ENCODE results near the gene PKNOX2.

DNA sequence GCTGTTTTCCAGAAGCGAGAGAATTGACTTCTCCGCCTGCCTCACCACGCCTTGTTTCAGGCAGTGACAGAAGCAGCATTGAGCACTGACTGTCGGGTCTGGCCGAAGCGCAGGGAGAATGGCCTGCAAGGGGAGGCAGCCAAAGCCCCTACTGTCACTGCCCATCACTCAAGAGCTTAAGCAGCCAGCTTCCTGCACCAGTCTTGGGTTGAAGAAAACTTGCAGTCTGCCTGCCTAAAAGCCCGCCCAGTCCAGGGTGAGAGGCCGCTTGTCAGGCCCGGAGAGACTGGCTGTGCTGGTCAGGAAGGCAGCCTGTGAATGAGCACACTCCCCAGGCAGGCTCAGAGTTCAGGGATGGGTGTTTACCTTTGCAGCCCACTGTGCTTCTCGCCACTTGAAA lies 108.3 kb downstream of the PKNOX2 start:
- TF ChIP-seq, protein P1, sequence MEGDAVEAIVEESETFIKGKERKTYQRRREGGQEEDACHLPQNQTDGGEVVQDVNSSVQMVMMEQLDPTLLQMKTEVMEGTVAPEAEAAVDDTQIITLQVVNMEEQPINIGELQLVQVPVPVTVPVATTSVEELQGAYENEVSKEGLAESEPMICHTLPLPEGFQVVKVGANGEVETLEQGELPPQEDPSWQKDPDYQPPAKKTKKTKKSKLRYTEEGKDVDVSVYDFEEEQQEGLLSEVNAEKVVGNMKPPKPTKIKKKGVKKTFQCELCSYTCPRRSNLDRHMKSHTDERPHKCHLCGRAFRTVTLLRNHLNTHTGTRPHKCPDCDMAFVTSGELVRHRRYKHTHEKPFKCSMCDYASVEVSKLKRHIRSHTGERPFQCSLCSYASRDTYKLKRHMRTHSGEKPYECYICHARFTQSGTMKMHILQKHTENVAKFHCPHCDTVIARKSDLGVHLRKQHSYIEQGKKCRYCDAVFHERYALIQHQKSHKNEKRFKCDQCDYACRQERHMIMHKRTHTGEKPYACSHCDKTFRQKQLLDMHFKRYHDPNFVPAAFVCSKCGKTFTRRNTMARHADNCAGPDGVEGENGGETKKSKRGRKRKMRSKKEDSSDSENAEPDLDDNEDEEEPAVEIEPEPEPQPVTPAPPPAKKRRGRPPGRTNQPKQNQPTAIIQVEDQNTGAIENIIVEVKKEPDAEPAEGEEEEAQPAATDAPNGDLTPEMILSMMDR (IDR thresholded peaks at IDR 0.05; ENCODE audit: borderline replicate concordance, extremely low read depth, low read length, poor library complexity, severe bottlenecking): no peak
- no peak for TF ChIP-seq EZH2 (IDR thresholded peaks at IDR 0.05; ENCODE audit: borderline replicate concordance, low read depth, low read length, severe bottlenecking)
